DOHH2 (cell line): ENCODE data around the gene ILK.

Source experiments
- CTCF ChIP-seq: fragments of 200-600 bp; sonication (generic); IDR thresholded peaks from one replicate; pipeline ENCODE4 v1.5.1; 2014; ENCODE audit warnings: antibody characterized with exemption, mild to moderate bottlenecking, low read depth, low read length; ENCODE audit not compliant: poor library complexity, severe bottlenecking
- EZH2phosphoT487 ChIP-seq: fragments of 200-600 bp; sonication (generic); IDR thresholded peaks from 2 replicates; pipeline ENCODE4 v1.6.1; 2017; ENCODE audit warnings: borderline replicate concordance, mild to moderate bottlenecking, antibody characterized with exemption, low read length, moderate library complexity, mixed read lengths

DNA sequence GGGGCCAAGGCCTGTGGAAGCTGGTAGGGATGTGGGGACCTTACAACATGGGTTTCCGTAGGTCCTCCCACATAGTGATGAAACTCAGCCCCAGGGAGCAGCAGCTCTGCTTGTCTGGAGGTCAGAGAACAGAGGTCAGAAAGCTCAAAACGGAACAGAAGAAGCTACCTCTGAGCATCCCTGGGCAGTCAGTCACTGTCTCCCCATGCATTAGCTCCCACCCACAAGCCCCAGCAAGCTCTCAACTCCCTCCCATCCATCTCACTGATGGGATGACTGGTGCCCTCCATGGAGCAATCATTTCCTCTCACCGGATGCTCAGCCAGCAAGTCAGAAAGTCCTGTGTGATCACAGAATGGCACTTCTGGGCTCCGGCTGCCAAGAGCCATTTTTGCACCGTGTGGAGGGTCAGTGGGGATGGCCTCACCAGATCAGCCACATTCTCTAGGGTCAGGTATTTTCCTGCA lies 13.8 kb downstream of the ILK start:
- TF ChIP-seq EZH2phosphoT487 (no peak), CTCF (no peak)
